Measurements from ENCODE around the gene SLC2A4RG. TPM values are rescaled to one million over a fixed set of nuclear protein-coding genes. Genes with fewer than 3 reads are reported as not detected.

SLC2A4RG gene
- total and polyA plus RNA-seq, 2 of the 13 experiments (the other 11 are each of a cell fraction or from before 2014, with no cell fraction given), result 91.4 to 95.9 TPM

- TF ChIP-seq CHCHD3 (CRISPR knock-in tag; IDR thresholded peaks at IDR 0.05) (peak; percentile 33; the same call in 1 of the 2 replicates), RXRA (CRISPR knock-in tag; IDR thresholded peaks at IDR 0.05) (0 out of 2 replicates have a peak, but pooled peaks have one; percentile 48), HIC2 (CRISPR knock-in tag; IDR thresholded peaks at IDR 0.05; ENCODE audit: low read depth) (0 out of 2 replicates have a peak, but pooled peaks have one; percentile 35), SIN3A (IDR thresholded peaks at IDR 0.05; ENCODE audit: borderline replicate concordance, low read depth, low read length) (0 out of 2 replicates have a peak, but pooled peaks have one; percentile 41), ZNF501 (CRISPR knock-in tag; IDR thresholded peaks at IDR 0.05) (0 out of 2 replicates have a peak, but pooled peaks have one; percentile 34), MXD1 (CRISPR knock-in tag; IDR thresholded peaks at IDR 0.05) (peak; percentile 12; the same call in 1 of the 2 replicates), ZNF331 (CRISPR knock-in tag; IDR thresholded peaks at IDR 0.05) (no peak), PRDM10 (CRISPR knock-in tag; IDR thresholded peaks at IDR 0.05; ENCODE audit: low read depth) (0 out of 2 replicates have a peak, but pooled peaks have one; percentile 18)
- TF ChIP-seq, protein P1, sequence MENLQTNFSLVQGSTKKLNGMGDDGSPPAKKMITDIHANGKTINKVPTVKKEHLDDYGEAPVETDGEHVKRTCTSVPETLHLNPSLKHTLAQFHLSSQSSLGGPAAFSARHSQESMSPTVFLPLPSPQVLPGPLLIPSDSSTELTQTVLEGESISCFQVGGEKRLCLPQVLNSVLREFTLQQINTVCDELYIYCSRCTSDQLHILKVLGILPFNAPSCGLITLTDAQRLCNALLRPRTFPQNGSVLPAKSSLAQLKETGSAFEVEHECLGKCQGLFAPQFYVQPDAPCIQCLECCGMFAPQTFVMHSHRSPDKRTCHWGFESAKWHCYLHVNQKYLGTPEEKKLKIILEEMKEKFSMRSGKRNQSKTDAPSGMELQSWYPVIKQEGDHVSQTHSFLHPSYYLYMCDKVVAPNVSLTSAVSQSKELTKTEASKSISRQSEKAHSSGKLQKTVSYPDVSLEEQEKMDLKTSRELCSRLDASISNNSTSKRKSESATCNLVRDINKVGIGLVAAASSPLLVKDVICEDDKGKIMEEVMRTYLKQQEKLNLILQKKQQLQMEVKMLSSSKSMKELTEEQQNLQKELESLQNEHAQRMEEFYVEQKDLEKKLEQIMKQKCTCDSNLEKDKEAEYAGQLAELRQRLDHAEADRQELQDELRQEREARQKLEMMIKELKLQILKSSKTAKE (CRISPR knock-in tag; IDR thresholded peaks at IDR 0.05; ENCODE audit: borderline replicate concordance), result no peak
- TF ChIP-seq, protein P2, sequence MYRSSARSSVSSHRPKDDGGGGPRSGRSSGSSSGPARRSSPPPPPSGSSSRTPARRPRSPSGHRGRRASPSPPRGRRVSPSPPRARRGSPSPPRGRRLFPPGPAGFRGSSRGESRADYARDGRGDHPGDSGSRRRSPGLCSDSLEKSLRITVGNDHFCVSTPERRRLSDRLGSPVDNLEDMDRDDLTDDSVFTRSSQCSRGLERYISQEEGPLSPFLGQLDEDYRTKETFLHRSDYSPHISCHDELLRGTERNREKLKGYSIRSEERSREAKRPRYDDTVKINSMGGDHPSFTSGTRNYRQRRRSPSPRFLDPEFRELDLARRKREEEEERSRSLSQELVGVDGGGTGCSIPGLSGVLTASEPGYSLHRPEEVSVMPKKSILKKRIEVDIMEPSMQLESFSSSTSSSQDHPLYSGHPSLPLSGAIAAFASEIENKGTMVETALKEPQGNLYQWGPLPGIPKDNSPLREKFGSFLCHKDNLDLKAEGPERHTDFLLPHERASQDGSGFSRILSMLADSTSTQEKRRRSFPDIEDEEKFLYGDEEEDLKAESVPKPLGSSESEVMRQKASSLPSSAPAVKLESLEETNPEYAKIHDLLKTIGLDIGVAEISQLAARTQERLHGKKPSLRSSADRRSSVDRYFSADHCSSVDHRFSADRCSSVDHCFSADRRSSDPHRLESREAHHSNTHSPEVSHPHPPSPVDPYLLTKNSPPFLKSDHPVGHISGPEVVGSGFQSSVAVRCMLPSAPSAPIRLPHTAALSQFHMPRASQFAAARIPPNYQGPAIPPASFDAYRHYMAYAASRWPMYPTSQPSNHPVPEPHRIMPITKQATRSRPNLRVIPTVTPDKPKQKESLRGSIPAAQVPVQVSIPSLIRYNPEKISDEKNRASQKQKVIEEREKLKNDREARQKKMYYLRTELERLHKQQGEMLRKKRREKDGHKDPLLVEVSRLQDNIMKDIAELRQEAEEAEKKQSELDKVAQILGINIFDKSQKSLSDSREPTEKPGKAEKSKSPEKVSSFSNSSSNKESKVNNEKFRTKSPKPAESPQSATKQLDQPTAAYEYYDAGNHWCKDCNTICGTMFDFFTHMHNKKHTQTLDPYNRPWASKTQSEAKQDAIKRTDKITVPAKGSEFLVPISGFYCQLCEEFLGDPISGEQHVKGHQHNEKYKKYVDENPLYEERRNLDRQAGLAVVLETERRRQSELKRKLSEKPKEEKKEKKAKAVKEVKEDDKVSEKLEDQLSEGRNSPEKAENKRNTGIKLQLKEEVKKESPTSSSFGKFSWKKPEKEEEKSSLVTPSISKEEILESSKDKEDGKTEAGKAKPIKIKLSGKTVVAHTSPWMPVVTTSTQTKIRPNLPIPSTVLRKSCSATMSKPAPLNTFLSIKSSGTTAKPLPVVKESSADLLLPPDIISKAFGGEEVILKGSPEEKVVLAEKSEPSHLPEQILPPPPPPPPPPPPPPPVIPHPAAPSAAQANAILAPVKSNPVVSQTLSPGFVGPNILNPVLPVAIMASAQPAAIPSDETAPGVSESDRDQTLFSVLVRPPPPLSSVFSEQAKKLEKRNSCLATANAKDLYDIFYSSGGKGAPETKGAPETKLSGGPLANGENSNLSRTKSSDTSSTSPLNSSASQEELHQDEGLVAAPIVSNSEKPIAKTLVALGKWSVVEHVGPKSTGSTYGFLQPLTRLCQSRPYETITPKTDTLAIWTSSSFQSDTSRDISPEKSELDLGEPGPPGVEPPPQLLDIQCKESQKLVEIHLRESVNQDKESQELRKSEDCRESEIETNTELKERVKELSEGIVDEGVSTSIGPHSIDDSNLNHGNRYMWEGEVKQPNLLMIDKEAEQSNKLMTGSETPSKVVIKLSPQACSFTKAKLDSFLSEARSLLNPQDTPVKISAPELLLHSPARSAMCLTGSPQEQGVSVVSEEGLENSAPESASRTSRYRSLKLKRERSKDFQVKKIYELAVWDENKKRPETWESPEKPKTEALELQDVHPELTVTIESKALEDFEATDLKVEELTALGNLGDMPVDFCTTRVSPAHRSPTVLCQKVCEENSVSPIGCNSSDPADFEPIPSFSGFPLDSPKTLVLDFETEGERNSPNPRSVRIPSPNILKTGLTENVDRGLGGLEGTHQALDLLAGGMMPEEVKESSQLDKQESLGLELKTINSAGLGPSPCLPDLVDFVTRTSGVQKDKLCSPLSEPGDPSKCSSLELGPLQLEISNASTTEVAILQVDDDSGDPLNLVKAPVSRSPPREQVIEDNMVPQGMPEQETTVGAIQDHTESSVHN (CRISPR knock-in tag; IDR thresholded peaks at IDR 0.05), result peak; percentile 35
These were observed 31.1 kb upstream of the SLC2A4RG start (continued) for GRCh38 chr20:63708301-63709148.

All from HepG2 (cell line).